Muscle layer of duodenum (tissue), 2 donors: ENCODE data around the gene TRRAP.

ENCODE experiments used
- H3K27ac ChIP-seq: one replicate; pipeline ENCODE4 v1.7.0; 2013; ENCODE audit warnings: mild to moderate bottlenecking, low read length
- H3K27me3 ChIP-seq: one replicate; pipeline ENCODE4 v1.7.0; 2013; ENCODE audit warnings: low read depth, mild to moderate bottlenecking, control low read depth, low read length
- H3K36me3 ChIP-seq, 2 donors: one replicate each; pipeline ENCODE4 v1.7.0; 2013; ENCODE audit warnings: low read length in 2 of 2, control low read depth in 1 of 2, mild to moderate bottlenecking in 1 of 2; ENCODE audit not compliant: insufficient read depth in 2 of 2, control insufficient read depth in 1 of 2
- H3K4me1 ChIP-seq, 2 donors: one replicate each; pipeline ENCODE4 v1.7.0; 2013; ENCODE audit warnings: low read length in 2 of 2, mild to moderate bottlenecking in 2 of 2, control low read depth in 1 of 2, moderate library complexity in 1 of 2; ENCODE audit not compliant: insufficient read depth in 2 of 2, control insufficient read depth in 1 of 2
- H3K4me3 ChIP-seq, 2 donors: one replicate each; pipeline ENCODE4 v1.7.0; 2013; ENCODE audit warnings: low read length in 2 of 2, low read depth in 1 of 2, mild to moderate bottlenecking in 1 of 2
- H3K9me3 ChIP-seq, 2 donors: one replicate each; pipeline ENCODE4 v1.7.0; 2013; ENCODE audit warnings: low read length in 2 of 2, control low read depth in 1 of 2, mild to moderate bottlenecking in 1 of 2; ENCODE audit not compliant: control insufficient read depth in 1 of 2
- donor health status: healthy.

TRRAP gene

GRCh38 chr7:99046722-99047121 lies 168.4 kb downstream of the TRRAP start:
- Histone ChIP-seq H3K27me3 (no peaks in the 10 kb centered on the region), H3K27ac (no peak overlapping the region), H3K9me3 (no peaks in the 10 kb centered on the region), H3K4me3 (no peak overlapping the region), H3K36me3 (peaks cover 67 to 90% of the 10 kb centered on the region in 2 donors), H3K4me1 (peaks cover 0 to 3% of the 10 kb centered on the region in 2 donors)

GRCh38 chr7:99047526-99048077 lies 169.3 kb downstream of the TRRAP start:
- no peaks in the 10 kb centered on the region for H3K27me3 ChIP-seq
- peaks cover 70 to 93% of the 10 kb centered on the region in 2 donors for H3K36me3 ChIP-seq
- H3K27ac ChIP-seq, result no peak overlapping the region

GRCh38 chr7:99050971-99051370 lies 172.6 kb downstream of the TRRAP start:
- H3K27ac ChIP-seq, result no peak overlapping the region
- no peaks in the 10 kb centered on the region for H3K4me1 ChIP-seq
- no peak overlapping the region for H3K4me3 ChIP-seq
- no peaks in the 10 kb centered on the region for H3K9me3 ChIP-seq
- peaks cover 72 to 83% of the 10 kb centered on the region in 2 donors for H3K36me3 ChIP-seq
- H3K27me3 ChIP-seq, result no peaks in the 10 kb centered on the region

More at GRCh38 chr7:99047526-99048077, 169.3 kb downstream of the TRRAP start:
- H3K9me3 ChIP-seq, result no peaks in the 10 kb centered on the region
- no peaks in the 10 kb centered on the region for H3K4me1 ChIP-seq
- H3K4me3 ChIP-seq, result no peak overlapping the region

GRCh38 chr7:99054781-99055180 lies 176.4 kb downstream of the TRRAP start:
- no peaks in the 10 kb centered on the region for H3K9me3 ChIP-seq
- no peaks in the 10 kb centered on the region for H3K4me1 ChIP-seq
- no peak overlapping the region for H3K27ac ChIP-seq
- peaks cover 53 to 66% of the 10 kb centered on the region in 2 donors for H3K36me3 ChIP-seq
- no peak overlapping the region for H3K4me3 ChIP-seq
- H3K27me3 ChIP-seq, result no peaks in the 10 kb centered on the region

- Histone ChIP-seq H3K27me3 (no peaks in the 10 kb centered on the region), H3K4me3 (no peak overlapping the region), H3K9me3 (no peaks in the 10 kb centered on the region), H3K4me1 (no peaks in the 10 kb centered on the region), H3K27ac (no peak overlapping the region), H3K36me3 (peaks cover 8 to 15% of the 10 kb centered on the region in 2 donors)
Observed at GRCh38 chr7:99061001-99061776, 182.9 kb downstream of the TRRAP start.
